ENCODE measurements around the gene LBHD1. TPM values are rescaled to one million over a fixed set of nuclear protein-coding genes. Genes with fewer than 3 reads are reported as not detected.
A peak's percentile ranks its signal among the peaks of the same experiment; 100 is the strongest.

Gene LBHD1
- total and polyA plus RNA-seq, 2 of the 13 experiments (the other 11 are each of a cell fraction or from before 2014, with no cell fraction given), result 3.2 to 3.7 TPM

GRCh38 chr11:62665075-62665598 lies 6.9 kb downstream of the LBHD1 start, which contains the start of the genes C11orf98 and CSKMT (continued):
- TF ChIP-seq DDIT3 (CRISPR knock-in tag; IDR thresholded peaks at IDR 0.05), result no peak
- TF ChIP-seq, protein P1, sequence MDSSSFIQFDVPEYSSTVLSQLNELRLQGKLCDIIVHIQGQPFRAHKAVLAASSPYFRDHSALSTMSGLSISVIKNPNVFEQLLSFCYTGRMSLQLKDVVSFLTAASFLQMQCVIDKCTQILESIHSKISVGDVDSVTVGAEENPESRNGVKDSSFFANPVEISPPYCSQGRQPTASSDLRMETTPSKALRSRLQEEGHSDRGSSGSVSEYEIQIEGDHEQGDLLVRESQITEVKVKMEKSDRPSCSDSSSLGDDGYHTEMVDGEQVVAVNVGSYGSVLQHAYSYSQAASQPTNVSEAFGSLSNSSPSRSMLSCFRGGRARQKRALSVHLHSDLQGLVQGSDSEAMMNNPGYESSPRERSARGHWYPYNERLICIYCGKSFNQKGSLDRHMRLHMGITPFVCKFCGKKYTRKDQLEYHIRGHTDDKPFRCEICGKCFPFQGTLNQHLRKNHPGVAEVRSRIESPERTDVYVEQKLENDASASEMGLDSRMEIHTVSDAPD (CRISPR knock-in tag; IDR thresholded peaks at IDR 0.05), result no peak; the same call in 1 of the 2 replicates
- TF ChIP-seq ZNF660 (CRISPR knock-in tag; IDR thresholded peaks at IDR 0.05; ENCODE audit: borderline replicate concordance, low read depth), result no peak
- peak; percentile 41; the same call in 1 of the 2 replicates for TF ChIP-seq ZC3H13 (CRISPR knock-in tag; IDR thresholded peaks at IDR 0.05)
- TF ChIP-seq RFX3 (CRISPR knock-in tag; IDR thresholded peaks at IDR 0.05), result 0 out of 2 replicates have a peak, but pooled peaks have one; percentile 10
- no peak for TF ChIP-seq TRIM24 (CRISPR knock-in tag; IDR thresholded peaks at IDR 0.05)
- TF ChIP-seq KAT7 (CRISPR knock-in tag; IDR thresholded peaks at IDR 0.05; ENCODE audit: borderline replicate concordance), result no peak
- TF ChIP-seq, protein P2, sequence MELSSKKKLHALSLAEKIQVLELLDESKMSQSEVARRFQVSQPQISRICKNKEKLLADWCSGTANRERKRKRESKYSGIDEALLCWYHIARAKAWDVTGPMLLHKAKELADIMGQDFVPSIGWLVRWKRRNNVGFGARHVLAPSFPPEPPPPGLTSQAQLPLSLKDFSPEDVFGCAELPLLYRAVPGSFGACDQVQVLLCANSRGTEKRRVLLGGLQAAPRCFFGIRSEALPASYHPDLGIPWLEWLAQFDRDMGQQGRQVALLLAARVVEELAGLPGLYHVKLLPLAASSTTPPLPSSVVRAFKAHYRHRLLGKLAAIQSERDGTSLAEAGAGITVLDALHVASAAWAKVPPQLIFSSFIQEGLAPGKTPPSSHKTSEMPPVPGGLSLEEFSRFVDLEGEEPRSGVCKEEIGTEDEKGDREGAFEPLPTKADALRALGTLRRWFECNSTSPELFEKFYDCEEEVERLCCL (CRISPR knock-in tag; IDR thresholded peaks at IDR 0.05; ENCODE audit: borderline replicate concordance), result 0 out of 2 replicates have a peak, but pooled peaks have one; percentile 39
- TF ChIP-seq ZNF264 (CRISPR knock-in tag; IDR thresholded peaks at IDR 0.05), result 0 out of 2 replicates have a peak, but pooled peaks have one; percentile 73
- no peak for TF ChIP-seq ZKSCAN1 (IDR thresholded peaks at IDR 0.05; ENCODE audit: low read length)
- TF ChIP-seq CBX5 (CRISPR knock-in tag; IDR thresholded peaks at IDR 0.05; ENCODE audit: borderline replicate concordance), result peak; percentile 36; the same call in 1 of the 2 replicates
- TF ChIP-seq ZNF672 (CRISPR knock-in tag; IDR thresholded peaks at IDR 0.05), result no peak
- TF ChIP-seq ZUFSP (CRISPR knock-in tag; IDR thresholded peaks at IDR 0.05; ENCODE audit: borderline replicate concordance), result no peak
- TF ChIP-seq HOXD1 (CRISPR knock-in tag; IDR thresholded peaks at IDR 0.05), result 0 out of 2 replicates have a peak, but pooled peaks have one; percentile 18
- TF ChIP-seq, protein P3, sequence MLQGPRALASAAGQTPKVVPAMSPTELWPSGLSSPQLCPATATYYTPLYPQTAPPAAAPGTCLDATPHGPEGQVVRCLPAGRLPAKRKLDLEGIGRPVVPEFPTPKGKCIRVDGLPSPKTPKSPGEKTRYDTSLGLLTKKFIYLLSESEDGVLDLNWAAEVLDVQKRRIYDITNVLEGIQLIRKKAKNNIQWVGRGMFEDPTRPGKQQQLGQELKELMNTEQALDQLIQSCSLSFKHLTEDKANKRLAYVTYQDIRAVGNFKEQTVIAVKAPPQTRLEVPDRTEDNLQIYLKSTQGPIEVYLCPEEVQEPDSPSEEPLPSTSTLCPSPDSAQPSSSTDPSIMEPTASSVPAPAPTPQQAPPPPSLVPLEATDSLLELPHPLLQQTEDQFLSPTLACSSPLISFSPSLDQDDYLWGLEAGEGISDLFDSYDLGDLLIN (CRISPR knock-in tag; IDR thresholded peaks at IDR 0.05; ENCODE audit: borderline replicate concordance), result no peak
- TF ChIP-seq ZBTB46 (CRISPR knock-in tag; IDR thresholded peaks at IDR 0.05; ENCODE audit: borderline replicate concordance), result no peak
- 0 out of 2 replicates have a peak, but pooled peaks have one; percentile 6 for TF ChIP-seq ZBTB1 (CRISPR knock-in tag; IDR thresholded peaks at IDR 0.05; ENCODE audit: borderline replicate concordance)
- TF ChIP-seq ZNF597 (CRISPR knock-in tag; IDR thresholded peaks at IDR 0.05), result no peak
- TF ChIP-seq ZNF234 (CRISPR knock-in tag; conservative IDR thresholded peaks at IDR 0.05), result 0 out of 2 replicates have a peak, but pooled peaks have one; percentile 13

Measured in HepG2 (cell line).